HG03135 (cell line): ENCODE measurements around the gene BTG1.
"Not testable (repeated sequence)": the region's sequence is repeated elsewhere in the genome, so short reads cannot be mapped to it uniquely, and the experiment has no call there.

Experiments used
- ATAC-seq: cut with Tn5 transposase; IDR thresholded peaks from one replicate; pipeline ENCODE4 v1.9.1; 2021; ENCODE audit warnings: mild to moderate bottlenecking, moderate library complexity; ENCODE audit not compliant: unreplicated experiment

The BTG1 gene

DNA sequence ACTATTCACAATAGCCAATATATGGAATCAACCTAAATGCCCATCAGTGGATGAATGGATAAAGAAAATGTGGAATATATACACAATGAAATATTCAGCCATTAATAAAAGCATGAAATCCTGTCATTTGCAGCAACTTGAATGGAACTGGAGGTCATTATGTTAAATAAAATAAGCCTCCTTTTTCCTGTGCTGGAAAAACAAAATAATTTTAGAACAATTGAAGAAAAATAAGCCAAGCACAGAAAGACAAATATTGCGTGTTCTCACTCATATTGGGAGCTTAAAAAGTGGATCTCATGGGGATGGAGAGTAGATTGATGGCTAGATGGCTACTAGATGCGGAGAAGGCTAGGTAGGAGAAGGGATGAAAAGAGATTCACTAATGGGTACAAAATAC, 6.3 kb upstream of the BTG1 start:
- no peak for ATAC-seq

GRCh38 chr12:92149563-92149962, 3.9 kb upstream of the BTG1 start:
- no peak for ATAC-seq

GRCh38 chr12:92147491-92147890, 1.8 kb upstream of the BTG1 start:
- ATAC-seq = no peak

DNA sequence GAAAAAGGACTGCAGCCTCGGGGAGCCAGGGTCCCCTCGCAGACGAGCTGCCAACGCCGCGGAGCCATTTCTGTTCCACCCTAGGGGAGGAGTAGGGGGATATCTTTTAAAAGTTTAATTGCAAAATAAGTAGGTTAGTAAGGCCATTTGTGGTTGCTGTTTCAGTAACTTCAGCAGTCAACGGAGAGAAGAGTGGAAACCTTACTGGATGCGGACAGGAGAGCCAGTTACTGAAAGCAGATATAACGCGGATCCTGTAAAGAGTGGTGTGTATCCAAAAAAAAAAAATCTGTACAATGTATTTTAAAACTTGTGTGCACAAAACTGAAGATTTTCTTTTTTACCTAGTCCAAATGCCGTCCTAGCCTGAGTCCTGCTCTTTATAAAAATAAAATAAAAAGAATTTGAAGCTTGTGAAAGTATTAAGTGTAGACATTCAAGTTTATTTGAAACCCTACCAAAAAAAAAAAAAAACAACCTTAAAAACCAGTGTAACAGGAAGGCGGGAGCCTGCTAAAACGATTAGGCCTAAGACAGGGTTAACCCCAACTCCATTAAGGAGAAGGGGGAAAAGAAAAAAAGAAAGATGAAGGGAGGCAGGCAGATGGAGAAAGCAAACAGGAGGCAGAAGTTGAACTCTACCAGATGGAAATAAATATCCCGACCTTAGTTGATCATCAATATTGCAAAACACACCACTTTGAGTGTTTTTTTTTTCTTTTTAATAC, 1.0 kb upstream of the BTG1 start:
- no peak for ATAC-seq

- ATAC-seq = no peak
Observed at GRCh38 chr12:92145481-92145730, 240 bp downstream of the BTG1 start.

DNA sequence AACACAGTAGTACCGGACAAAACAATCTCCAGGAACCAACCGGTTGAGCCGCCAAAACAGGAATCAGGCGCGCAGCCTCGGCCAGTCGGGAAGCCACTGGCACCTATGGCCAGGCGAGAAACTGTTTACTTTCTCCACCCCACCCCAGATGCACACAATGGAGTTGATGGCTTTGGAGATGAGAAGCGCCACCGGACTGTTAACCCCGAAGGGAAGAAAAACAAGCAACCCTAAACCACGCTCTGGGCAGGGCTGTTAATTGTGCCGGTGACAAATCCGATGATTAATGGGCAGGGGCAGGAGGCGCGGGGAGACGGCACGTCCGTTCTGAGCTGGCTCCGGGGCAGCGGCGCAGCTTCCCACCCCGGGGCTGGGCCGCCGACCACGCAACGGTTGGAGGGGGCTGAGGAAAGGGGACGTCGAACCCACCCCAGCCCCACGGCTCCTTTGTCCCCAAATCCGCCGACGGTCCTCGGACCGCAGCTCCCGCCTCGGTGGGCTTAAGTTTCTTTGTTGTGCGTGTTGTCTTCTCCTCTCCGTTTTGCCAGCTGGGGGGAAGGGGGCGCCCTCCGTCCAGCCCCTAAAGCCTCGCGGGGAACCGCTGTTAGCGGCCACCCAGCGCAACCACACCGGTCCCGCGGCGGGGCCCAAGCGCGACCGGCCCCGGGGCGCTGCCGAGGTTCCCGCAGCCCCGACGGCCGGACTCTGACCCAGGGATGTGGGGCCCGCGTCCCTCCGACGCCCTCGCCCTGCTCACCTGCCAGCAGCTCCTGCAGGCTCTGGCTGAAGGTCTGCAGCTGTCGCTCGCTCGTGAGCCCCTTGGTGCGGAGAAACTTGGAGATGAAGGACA, 790 bp downstream of the BTG1 start:
- ATAC-seq = peak; percentile 1

DNA sequence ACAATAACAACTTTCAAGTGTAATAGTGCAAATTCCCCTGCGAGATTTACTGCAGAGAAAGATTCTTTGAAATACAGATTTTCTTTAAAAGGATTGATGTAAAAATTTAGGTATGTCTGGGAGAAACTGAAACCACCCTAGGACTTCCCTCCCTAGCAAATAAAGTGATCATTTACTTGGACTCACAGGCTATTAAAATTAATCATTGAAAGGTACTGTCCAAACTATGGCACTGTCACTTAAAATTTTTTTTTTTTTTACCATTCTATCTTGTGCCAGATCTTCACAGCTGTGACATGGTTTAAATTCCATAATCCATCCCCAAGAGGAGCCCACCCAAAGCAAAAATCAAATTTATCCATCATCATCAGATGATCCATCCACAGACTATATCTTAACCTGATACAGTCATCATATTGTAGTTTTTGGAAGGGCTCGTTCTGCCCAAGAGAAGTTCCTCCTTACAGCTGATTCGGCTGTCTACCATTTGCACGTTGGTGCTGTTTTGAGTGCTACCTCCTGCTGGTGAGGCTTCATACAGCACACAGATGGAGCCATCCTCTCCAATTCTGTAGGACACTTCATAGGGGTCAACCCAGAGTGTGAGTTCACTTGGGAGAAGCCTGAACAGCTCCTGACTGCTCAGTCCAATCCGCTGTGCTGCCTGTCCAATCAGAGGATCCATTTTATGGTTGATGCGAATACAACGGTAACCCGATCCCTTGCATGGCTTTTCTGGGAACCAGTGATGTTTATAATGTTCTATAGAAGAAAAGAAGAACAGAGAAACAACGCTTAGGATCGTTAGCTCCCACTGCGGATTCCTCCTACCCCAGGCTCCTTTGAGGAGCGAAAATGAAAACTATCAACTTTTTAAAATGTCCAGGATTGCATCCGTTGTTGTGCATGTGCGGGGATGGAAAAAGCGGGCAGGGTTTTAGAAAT, 1.7 kb downstream of the BTG1 start:
- no peak for ATAC-seq

- ATAC-seq = no peak
Observed at GRCh38 chr12:92143258-92143657, 2.4 kb downstream of the BTG1 start.

DNA sequence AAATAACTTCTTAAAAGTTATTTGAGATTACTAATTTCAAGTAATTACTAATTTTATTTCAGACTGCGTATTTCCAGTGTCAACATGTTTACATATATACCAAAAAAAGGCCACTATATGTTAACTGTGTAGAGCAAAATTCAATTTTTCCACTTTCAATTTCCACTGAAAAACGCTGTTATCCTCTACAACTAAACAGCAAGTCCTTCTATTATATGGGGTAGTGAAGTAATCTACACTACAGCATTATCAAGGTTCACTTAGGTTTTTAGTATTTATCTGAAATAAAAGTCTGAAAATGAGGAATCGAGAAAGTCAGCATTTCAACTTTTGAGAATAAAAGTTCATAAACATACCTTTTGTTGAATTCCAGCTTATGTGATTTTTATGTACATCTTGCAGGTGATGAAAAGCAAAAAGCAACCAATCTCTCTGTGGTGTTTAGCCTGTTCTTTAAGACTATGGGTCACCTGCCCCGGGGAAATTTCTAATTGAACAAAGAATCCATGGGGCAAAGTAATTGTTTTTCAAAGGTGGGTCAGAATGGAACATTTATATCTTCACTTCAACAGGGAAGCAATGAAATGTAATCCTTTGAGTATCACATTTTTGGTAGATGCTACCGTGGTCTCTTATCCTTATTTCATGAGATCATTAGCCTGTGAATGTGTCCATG, 3.3 kb downstream of the BTG1 start:
- no peak for ATAC-seq

DNA sequence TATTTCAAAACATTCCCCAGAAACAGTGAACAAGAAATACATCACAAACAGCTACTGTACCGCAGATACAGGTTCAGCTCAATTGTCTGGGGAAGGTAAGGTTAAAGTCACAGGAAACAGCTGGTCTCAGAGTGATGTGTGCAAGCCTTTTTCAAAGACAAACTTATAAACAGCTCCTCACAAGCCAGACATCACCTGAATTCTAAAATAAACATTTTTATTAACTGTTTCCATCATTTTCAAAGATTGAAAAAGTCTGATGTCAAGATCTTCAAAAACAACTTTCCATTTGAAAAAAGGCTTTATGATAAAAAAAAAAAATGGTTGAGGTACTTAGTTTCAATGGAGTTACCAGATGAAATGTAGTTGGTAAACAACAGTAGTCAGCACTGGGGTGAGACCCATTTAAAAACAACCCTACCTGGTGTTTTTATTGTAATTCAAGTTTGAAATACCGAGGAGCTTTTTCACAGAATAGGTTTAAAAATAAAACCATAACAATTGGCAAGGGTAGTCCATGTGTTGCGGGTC, 4.0 kb downstream of the BTG1 start:
- no peak for ATAC-seq

DNA sequence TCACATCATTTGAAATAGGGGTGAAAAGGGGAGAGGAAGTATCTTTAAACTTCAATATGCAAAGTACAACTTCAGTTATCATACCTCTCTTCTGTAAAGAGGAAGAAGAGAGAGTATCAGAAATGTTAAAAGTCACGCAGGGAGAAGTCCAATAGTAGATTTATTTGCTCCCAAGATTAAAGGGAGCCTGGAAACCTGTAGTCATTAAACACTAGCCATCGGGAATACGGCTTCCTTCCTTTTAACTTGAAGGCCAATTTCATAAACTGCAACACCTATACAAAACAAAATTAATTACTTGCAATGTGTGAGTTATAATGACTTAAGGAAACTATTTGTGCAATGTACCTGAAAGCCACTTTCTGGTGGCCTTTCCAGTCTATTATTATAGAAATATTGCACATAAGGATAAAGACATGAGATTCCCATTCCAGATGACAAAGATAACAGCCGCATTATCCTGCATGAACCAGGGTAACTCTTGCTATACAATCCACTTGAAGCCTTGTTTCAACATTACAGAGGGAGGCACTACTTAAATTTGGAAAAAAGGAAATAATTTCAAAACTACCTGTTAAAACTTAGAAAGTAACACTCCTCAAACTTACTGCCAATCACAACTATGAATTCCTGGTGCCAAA, 4.6 kb downstream of the BTG1 start:
- no peak for ATAC-seq

GRCh38 chr12:92140156-92140555, 5.5 kb downstream of the BTG1 start:
- ATAC-seq = no peak

- no peak for ATAC-seq
Observed at GRCh38 chr12:92139634-92140150, 6.0 kb downstream of the BTG1 start.

DNA sequence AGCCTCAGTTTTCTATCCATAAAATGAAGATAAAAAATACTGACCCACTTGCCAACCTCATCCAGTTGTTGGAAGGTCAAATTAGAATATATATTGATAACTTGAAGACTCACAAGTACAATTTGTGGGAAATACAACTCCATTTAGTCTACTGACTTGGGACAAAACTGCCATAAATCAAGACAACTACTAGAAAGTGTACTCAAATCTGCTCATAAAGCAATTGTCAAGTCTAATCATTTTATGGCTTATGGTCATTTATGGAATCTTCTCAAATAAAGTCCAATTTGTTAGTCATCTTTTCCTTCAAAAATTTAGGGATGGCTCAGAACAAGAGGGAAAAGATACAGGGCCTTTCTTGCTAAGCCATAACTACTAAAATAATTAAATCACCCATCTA, 7.0 kb downstream of the BTG1 start:
- ATAC-seq = no peak

DNA sequence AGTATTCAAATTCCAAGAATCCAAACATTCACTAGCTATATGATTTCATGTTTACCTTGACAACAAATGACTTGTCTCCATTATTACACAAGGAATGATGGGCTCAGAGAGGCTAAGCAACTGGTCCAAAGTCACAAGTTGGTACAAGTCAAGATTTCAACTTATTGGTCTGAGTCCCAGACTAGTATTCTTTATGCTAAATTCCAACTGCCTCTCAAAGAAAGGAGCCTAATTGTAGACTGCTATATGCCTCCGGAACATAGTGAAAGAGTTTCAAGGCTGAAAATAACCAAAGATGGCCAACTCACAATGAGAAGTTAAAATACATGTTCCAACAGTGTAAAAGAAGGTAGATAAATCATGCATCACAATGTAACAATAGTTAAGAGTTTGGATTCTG, 7.5 kb downstream of the BTG1 start:
- ATAC-seq = no peak

DNA sequence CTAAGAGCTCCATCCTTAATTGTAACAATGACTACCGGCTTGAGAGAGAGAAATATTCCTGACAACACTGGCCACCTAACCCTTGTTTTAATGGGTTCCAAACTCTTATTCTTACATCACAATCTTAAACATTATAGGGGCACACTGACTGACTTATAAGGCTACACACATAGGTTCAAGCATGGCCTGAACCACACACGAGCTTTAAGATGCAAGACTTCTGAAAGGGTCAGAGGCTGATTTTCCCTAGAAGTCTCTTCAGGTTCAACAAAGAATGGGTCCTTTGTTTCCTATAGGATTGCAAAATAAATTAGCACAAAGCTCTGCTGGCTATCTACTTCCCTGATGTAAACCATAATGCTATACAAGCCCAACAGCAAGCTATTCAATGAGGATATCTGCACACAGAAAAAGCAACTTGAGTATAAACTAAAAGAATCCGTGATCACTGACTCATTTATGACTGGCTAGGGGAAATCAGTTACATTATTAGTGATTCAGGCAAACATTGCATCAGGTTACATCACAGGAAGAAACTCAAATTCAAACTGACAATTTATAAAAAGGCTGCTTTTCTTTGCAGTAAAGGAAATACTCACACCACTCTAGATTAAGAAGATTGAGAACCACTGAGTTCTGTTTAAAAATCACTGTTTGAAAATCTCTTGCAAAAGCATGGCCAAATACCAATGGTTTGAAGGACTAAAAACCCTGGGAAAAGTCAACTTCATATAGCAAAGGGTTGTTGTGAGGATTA, 8.5 kb downstream of the BTG1 start:
- ATAC-seq = no peak

- no peak for ATAC-seq
Observed at GRCh38 chr12:92136026-92136730, 9.5 kb downstream of the BTG1 start.

- not testable (repeated sequence) for ATAC-seq
Observed at GRCh38 chr12:92135541-92135940, 10.1 kb downstream of the BTG1 start.
